HG03175 (cell line): ENCODE data around the gene DNAJC6.
"Not testable (repeated sequence)": the region's sequence is repeated elsewhere in the genome, so short reads cannot be mapped to it uniquely, and the experiment has no call there.

Experiments
- ATAC-seq: cut with Tn5 transposase; IDR thresholded peaks from one replicate; pipeline ENCODE4 v1.9.1; 2021; ENCODE audit warnings: mild to moderate bottlenecking, moderate library complexity; ENCODE audit not compliant: unreplicated experiment

The DNAJC6 gene

GRCh38 chr1:65309304-65310077 lies at the start of gene DNAJC6:
Gene DNAJC6, plus strand, starts transcription at chr1:65309543. Its CDS starts 203 bp downstream, at chr1:65309746.
- ATAC-seq, result no peak

GRCh38 chr1:65259816-65260215 lies 49.5 kb upstream of the DNAJC6 start:
- no peak for ATAC-seq

GRCh38 chr1:65260851-65261473 lies 48.4 kb upstream of the DNAJC6 start:
- no peak for ATAC-seq

GRCh38 chr1:65263286-65263685 lies 46.1 kb upstream of the DNAJC6 start:
- ATAC-seq, result no peak

- no peak for ATAC-seq
Observed at GRCh38 chr1:65264197-65264929, 45.0 kb upstream of the DNAJC6 start.

GRCh38 chr1:65265296-65265650 lies 44.1 kb upstream of the DNAJC6 start:
- no peak for ATAC-seq

GRCh38 chr1:65265651-65266351 lies 43.5 kb upstream of the DNAJC6 start:
- ATAC-seq, result peak; percentile 67

- no peak for ATAC-seq
Observed at GRCh38 chr1:65266476-65266875, 42.9 kb upstream of the DNAJC6 start.

- no peak for ATAC-seq
Observed at GRCh38 chr1:65267271-65267670, 42.1 kb upstream of the DNAJC6 start.

- ATAC-seq, result no peak
Observed at GRCh38 chr1:65267683-65268082, 41.7 kb upstream of the DNAJC6 start.

GRCh38 chr1:65269612-65270011 lies 39.7 kb upstream of the DNAJC6 start:
- ATAC-seq, result no peak

- no peak for ATAC-seq
Observed at GRCh38 chr1:65276197-65276939, 33.0 kb upstream of the DNAJC6 start.

- no peak for ATAC-seq
Observed at GRCh38 chr1:65277605-65278347, 31.6 kb upstream of the DNAJC6 start.

- ATAC-seq, result no peak
Observed at GRCh38 chr1:65278376-65279069, 30.8 kb upstream of the DNAJC6 start.

- no peak for ATAC-seq
Observed at GRCh38 chr1:65279070-65279779, 30.1 kb upstream of the DNAJC6 start.

GRCh38 chr1:65281846-65282245 lies 27.5 kb upstream of the DNAJC6 start:
- ATAC-seq, result no peak

- no peak for ATAC-seq
Observed at GRCh38 chr1:65284229-65284628, 25.1 kb upstream of the DNAJC6 start.

GRCh38 chr1:65289449-65289848 lies 19.9 kb upstream of the DNAJC6 start:
- ATAC-seq, result peak; percentile 70

GRCh38 chr1:65291818-65292217 lies 17.5 kb upstream of the DNAJC6 start:
- not testable (repeated sequence) for ATAC-seq
